ENCODE data around the gene CCDC188.

CCDC188 gene

DNA sequence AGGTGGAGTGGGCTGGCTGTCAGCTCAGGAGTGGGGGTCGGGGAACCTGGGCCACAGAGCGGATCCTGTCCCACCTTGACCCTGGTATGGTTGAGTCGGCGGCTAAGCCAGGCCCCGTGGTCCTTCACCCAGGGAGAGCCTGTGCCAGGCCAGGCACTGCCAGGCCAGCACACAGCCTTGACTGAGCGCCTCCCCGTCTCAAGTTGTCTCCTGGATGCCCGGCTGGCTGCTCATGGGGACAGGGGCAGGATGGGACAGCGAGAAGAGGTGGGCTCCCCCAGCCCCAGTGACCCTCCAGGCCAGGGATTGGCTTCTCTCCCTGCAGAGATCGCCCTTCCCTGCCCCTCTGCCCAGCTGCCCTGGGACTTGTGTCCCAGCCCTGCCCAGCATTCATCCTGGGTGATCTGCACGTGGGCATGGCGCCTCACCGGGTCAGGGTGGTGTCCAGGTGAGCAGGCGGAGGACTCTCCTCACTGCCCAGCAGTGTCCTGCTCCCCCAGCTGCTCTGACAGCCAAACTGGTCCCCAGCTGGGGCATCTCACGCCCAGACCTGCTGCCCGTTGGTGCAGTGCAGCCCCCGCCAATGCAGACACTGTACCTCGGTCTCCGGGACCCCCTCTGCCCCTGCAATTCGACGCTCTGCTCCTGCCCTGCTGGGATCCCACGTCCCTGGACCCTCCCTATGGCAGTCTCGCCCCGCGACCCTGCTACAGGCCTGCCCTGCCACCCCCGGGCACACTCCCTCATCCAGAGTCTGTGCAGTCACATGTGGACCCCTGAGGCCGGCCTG, 28.8 kb upstream of the CCDC188 start:
- FAIRE-seq (no peak), DNase-seq (ENCODE audit: insufficient read length, low spot score) (no peak)
- TF ChIP-seq POLR2A (IDR thresholded peaks at IDR 0.05; ENCODE audit: low read depth, low read length) = no peak

DNA sequence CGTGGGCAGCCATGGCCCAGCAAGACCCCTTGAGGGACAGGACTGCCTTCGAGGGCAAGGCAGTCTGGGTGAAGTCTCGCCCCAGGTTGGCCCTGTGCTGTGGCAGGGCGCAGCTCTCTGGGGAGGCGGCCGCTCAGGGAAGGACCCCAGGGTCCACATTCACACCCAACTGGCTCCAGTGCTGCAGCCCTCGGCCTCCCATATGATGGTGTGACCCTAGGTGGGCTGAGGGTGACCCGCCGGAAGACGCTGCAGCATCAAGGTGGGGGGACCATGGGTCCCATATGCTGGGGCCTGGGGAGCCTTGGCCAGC, 28.0 kb upstream of the CCDC188 start:
- DNase-seq (ENCODE audit: insufficient read length, low spot score) = no peak
- no peak for TF ChIP-seq POLR2A (IDR thresholded peaks at IDR 0.05; ENCODE audit: low read depth, low read length)
- FAIRE-seq = no peak

DNA sequence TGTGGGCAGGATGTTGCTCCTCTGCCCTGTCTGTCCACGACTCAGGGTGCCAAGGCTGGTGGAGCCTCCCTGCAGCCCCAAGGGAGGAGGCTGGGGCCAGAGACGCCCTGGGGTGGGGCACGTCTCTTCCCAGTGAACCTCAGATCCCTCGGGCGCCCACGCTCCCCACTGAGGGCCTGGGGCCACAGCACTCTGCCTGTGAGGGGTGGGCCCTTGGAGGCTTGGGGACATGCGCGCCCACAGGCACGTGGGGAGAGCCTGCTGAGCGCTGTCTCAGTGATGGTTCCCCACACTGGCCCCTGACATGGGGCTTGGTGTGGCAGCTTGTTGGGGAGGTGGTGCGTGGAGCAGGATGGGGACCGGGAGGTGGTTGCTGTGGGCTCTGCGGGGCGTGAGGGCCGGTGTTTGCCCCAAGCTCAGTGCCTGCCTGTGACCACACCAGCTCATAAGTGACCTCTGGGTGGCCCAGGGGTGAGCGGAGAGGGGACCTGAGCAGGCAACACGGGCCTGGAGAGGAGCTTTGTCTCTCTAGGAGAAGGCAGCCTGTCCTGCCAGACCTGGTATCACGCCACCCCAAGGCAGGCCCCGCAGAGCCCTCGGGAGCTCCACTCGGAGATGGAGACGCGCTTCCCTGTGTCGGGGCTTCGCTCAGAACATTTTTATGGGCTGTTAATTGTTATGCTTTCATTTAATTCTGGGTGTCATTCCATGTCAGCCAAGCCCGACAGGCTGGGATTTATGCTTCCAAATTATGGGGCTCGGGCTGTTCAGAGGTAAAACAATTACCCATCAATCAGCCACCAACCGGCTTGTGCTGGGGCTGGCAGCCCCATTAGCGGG, 27.4 kb upstream of the CCDC188 start:
- FAIRE-seq (no peak), DNase-seq (ENCODE audit: insufficient read length, low spot score) (no peak)
- TF ChIP-seq POLR2A (IDR thresholded peaks at IDR 0.05; ENCODE audit: low read depth, low read length) = no peak

DNA sequence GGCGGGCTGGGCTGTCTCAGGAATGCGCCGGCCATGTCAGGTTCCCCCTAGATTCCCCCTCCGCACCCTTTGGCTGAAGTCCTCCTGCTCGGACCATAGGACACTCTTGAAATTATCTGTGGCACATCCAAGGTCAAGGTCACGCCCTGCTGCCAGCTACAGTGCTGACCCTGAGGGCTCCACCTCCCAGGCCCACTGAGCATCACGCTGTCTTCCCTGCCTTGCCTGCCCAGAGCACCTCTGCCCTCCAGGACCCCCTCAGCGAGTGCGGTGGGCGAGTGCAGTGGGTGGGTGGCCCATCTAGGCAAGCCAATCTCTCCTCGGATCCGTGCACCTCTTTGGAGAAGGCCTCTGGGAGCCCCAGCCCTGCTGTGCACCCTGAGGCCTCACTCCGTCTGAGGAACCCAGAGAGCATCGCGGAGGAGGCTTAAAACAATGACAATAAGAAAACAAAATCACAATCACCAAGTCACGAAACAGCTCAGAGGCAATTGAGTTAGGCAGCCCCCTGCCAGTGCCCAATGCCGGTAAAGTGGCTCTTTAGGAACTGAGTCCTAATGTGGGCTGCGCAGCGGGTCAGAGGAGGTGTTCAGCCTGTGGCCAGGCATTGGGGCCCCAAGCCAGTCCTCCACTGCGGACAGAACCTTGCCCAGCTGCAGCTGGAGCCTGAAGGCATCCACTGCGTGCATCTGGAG, 26.5 kb upstream of the CCDC188 start:
- TF ChIP-seq POLR2A (IDR thresholded peaks at IDR 0.05; ENCODE audit: low read depth, low read length) = no peak
- DNase-seq (ENCODE audit: insufficient read length, low spot score) = no peak
- no peak for FAIRE-seq

DNA sequence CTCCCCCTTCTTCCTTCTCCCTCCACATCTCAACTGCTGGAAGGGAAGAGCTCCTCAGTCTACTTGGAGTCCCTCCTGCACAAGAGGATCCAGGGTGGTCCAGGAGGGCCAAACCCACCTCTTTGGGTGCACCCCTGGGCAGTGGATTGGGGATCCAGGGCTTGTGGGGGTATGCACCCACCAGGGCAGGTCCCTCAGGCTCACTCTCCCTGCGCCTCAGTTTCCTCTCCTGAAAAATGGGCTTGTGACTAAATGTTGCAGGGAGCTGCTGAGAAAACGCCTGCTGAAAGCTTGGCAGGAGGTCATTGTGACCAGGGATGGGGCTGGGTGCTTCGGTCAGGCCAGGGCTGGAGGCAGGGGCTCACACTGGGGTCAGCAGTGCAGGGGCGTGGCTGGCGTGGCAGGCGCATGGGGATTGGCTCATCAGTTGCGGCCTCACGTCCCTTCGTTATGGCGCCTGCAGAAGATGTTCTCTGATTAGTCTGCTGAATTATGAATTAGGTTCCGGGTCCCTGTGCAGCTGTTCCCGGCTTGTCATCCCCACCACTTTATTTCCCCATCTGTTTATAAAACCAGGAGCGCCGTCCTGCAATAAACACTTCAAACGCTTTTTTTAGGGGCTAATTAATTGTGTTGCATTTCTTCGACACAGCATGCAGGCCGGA, 25.7 kb upstream of the CCDC188 start:
- TF ChIP-seq POLR2A (IDR thresholded peaks at IDR 0.05; ENCODE audit: low read depth, low read length) = no peak
- DNase-seq (ENCODE audit: insufficient read length, low spot score) = no peak

DNA sequence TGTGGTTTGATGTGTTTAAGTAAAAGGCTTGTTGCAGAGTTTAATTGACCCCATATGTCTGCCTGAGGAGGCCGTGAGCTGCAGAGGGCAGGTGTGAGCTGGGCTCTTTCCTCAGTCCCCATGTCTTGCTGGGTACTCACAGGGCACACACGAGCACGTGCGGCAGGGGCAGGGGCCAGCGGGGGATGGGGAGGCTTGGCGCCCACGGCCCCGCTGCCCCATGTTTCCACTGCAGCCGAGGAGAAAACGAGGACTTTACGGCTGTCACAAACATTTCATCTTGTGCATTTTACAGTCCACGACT, 24.7 kb upstream of the CCDC188 start:
- FAIRE-seq (no peak), DNase-seq (ENCODE audit: insufficient read length, low spot score) (no peak)
- no peak for TF ChIP-seq POLR2A (IDR thresholded peaks at IDR 0.05; ENCODE audit: low read depth, low read length)

More for the DNA sequence above, 25.7 kb upstream of the CCDC188 start:
- FAIRE-seq = no peak

DNA sequence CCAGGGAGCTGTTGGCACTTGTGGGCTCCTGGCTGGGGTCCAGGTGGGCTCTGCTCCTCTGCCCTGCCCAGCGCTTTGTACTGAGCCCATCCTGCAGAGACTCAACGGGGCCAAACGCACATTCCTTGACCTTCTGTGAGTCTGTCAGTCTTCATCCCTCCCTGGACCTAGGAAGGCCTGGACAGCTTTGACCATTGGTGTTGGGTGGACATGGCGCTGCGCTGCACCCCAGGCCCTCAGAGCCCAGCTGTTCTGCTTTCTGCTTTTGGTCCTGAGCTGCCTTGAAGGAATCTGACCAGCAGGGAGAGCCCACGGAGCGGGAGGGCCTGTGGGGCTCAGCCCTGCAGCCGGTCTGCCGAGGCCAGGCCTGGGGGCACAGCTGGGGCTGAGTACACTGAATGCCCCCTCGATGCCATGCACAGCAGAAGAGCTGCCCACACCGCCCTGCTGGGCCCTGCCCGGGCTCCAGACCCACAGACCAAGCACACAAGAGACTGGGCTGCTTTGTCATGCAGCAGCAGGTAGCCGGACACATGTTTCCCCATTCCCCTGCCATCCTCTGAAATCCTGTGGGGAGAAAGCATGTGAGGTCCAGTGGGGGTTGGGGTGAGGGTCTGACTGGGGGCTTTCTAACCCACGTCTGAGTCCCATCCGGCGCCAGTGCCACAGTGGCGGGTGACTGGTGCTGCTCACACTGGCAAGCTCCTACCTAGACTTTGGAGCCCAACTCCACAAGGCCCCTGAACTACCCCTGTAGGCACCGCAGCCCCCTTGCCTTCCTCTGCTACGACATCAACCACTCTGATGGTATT, 24.1 kb upstream of the CCDC188 start:
- TF ChIP-seq POLR2A (IDR thresholded peaks at IDR 0.05; ENCODE audit: low read depth, low read length) = no peak
- FAIRE-seq = no peak
- DNase-seq (ENCODE audit: insufficient read length, low spot score) = no peak

DNA sequence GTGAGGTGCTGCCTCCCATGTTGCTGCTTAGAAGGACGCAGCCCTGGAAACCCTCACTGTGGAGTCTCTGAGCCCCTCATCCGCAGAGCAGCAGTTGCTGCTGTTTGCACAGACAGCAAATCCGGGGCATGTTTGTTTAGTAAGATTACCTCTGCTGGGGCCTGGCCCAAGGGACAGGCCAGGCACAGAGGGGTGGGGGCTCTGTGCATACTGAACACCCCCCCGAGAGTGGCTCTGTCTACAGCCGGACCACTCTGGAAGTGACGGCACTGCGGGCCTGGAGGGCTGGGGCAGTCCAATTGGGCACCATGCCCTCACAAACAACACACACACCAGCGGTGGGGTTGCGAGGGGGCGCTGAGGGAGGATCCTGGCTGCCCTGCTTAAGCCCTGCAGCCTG, 22.9 kb upstream of the CCDC188 start:
- no peak for TF ChIP-seq POLR2A (IDR thresholded peaks at IDR 0.05; ENCODE audit: low read depth, low read length)
- FAIRE-seq (no peak), DNase-seq (ENCODE audit: insufficient read length, low spot score) (no peak)

DNA sequence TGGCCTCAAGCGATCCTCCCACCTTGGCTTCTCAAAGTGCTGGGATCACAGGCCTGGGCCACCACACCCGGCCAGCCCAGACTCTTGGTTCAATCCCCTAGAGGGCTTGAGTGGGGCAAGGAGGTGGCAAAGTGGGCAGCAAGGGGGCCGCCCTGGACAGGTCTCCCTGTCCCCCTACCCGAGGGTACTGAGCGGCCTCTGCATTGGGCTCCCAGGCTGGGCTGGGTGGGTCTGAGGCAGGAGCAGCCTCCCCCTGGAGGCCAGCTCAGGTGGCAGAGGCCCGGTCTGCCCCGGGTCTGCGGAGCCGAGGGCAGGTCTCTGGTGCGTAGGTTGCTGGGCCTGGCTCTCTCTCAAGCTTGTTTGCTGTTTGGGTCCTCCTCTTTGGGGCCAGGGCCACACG, 22.4 kb upstream of the CCDC188 start:
- no peak for FAIRE-seq
- DNase-seq (ENCODE audit: insufficient read length, low spot score) = no peak
- TF ChIP-seq POLR2A (IDR thresholded peaks at IDR 0.05; ENCODE audit: low read depth, low read length) = no peak

DNA sequence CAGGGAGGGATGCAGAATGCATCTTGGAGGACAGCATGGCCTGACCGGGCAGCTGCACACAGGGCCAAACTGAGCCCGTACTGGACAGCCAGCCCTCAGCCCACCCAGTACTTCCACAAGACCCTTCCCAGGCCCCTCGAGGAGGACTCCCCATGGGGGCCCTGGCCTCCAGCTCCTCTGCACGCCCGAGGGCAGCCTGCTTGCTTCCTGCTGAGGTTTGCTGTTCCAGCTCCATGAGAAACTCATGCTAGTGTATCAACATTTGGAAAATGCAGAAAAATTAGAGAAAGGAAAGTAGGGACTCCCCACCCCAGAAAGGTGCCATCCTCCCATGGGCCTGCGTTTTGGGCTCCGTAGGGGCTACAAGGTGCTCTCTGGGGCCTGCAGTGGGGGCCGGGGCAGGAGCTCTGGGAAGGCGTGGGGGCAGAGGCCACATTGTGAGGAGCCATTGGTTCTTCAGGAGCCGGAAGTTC, 21.3 kb upstream of the CCDC188 start:
- no peak for FAIRE-seq

DNA sequence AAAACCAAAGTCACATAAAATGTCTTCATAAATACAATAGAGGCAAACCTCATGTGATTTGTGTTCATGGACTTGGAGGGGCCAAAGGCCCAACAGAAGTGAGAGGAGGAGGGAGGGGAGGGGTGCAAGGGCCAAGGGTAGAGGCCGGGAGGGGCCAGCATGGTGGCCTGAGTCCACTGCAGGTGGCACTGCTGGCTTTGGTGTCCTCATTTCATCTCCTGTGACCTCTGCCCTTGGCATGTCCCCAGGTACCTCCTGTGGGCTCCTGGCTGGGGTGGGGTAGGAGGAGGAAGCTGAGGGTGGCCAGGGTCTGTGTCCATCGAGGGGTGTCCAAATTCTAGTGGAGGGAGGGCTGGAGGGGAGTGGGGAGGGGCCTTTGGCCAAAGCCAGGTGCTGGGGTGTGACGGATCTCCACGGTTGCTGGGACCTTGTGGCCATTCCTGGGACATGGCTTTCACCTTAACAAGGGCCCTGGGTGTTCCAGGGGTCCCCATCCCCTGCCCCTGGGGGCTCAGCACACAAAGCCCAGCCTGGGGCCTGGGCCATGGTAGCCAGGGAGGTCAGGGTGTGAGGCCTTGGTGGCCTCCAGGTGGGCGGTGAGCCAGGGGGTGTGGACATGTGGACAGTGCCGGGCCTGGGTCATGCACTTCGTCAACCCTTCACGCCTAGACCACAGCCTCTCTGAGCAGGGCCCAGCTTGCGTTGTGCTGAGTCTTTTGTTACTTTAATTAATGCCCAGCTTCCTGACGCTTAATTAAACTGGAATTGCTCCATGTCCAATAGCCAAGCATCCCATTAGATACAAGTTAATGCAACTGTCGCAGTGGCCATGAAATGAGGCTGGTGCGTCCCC, 20.7 kb upstream of the CCDC188 start:
- no peak for DNase-seq (ENCODE audit: insufficient read length, low spot score)
- no peak for TF ChIP-seq POLR2A (IDR thresholded peaks at IDR 0.05; ENCODE audit: low read depth, low read length)
- no peak for FAIRE-seq

More for the DNA sequence above, 21.3 kb upstream of the CCDC188 start:
- no peak for DNase-seq (ENCODE audit: insufficient read length, low spot score)
- no peak for TF ChIP-seq POLR2A (IDR thresholded peaks at IDR 0.05; ENCODE audit: low read depth, low read length)

DNA sequence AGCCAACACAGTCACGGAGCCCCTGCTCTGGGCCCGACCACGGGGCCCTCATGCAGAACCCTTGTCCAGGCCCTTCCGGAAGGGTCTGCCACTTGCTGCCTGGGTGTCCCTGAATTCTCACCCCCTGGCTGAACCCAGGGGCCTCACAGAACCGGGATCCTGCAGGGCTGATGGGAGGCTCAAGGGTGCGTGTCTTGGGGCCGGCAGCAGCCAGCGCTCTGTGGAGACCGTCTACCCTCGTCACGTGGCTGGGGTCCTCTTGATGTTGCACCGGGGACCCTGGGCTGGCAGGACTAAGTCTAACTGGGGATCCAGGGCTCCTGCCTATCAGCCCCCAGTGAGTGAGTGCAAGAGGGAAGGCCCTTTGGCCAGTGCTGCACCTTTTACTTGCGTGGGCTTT, 19.3 kb upstream of the CCDC188 start:
- no peak for FAIRE-seq
- no peak for TF ChIP-seq POLR2A (IDR thresholded peaks at IDR 0.05; ENCODE audit: low read depth, low read length)
- DNase-seq (ENCODE audit: insufficient read length, low spot score) = no peak
